GM21367 (cell line): ENCODE data around the gene STEAP4.
"Not testable (repeated sequence)": the region's sequence is repeated elsewhere in the genome, so short reads cannot be mapped to it uniquely, and the experiment has no call there.

Experiments
- ATAC-seq: cut with Tn5 transposase; IDR thresholded peaks from one replicate; pipeline ENCODE4 v1.9.1; 2021; ENCODE audit not compliant: unreplicated experiment

Gene STEAP4

GRCh38 chr7:88269586-88269985 lies 37.1 kb downstream of the STEAP4 start:
- no peak for ATAC-seq

GRCh38 chr7:88268858-88269257 lies 37.8 kb downstream of the STEAP4 start:
- no peak for ATAC-seq

GRCh38 chr7:88268051-88268450 lies 38.6 kb downstream of the STEAP4 start:
- no peak for ATAC-seq

GRCh38 chr7:88267421-88267820 lies 39.3 kb downstream of the STEAP4 start:
- no peak for ATAC-seq

- not testable (repeated sequence) for ATAC-seq
Observed at GRCh38 chr7:88264987-88265386, 41.7 kb downstream of the STEAP4 start.

- ATAC-seq = no peak
Observed at GRCh38 chr7:88262562-88262961, 44.1 kb downstream of the STEAP4 start.

GRCh38 chr7:88260719-88261118 lies 46.0 kb downstream of the STEAP4 start:
- ATAC-seq = no peak

- ATAC-seq = no peak
Observed at GRCh38 chr7:88259656-88260380, 46.9 kb downstream of the STEAP4 start.

- not testable (repeated sequence) for ATAC-seq
Observed at GRCh38 chr7:88258296-88258695, 48.4 kb downstream of the STEAP4 start.

- no peak for ATAC-seq
Observed at GRCh38 chr7:88256906-88257305, 49.8 kb downstream of the STEAP4 start.

- ATAC-seq = no peak
Observed at GRCh38 chr7:88254721-88255424, 51.8 kb downstream of the STEAP4 start.

GRCh38 chr7:88253640-88254039 lies 53.1 kb downstream of the STEAP4 start:
- no peak for ATAC-seq

GRCh38 chr7:88244258-88244657 lies 62.4 kb downstream of the STEAP4 start:
- ATAC-seq = no peak

- ATAC-seq = peak; percentile 69
Observed at GRCh38 chr7:88243345-88243909, 63.3 kb downstream of the STEAP4 start.

GRCh38 chr7:88239852-88240251 lies 66.8 kb downstream of the STEAP4 start:
- ATAC-seq = no peak

- ATAC-seq = no peak
Observed at GRCh38 chr7:88233828-88234227, 72.9 kb downstream of the STEAP4 start.

- no peak for ATAC-seq
Observed at GRCh38 chr7:88230646-88231045, 76.0 kb downstream of the STEAP4 start.

GRCh38 chr7:88229302-88229995 lies 77.2 kb downstream of the STEAP4 start:
- no peak for ATAC-seq

GRCh38 chr7:88226886-88227516 lies 79.7 kb downstream of the STEAP4 start:
- no peak for ATAC-seq

GRCh38 chr7:88226201-88226600 lies 80.5 kb downstream of the STEAP4 start:
- ATAC-seq = no peak

- no peak for ATAC-seq
Observed at GRCh38 chr7:88224601-88225275, 82.0 kb downstream of the STEAP4 start.
